GM23248 (cell line): ENCODE results near the gene PARP11. TPM values are rescaled to one million over a fixed set of nuclear protein-coding genes. Genes with fewer than 3 reads are reported as not detected.
A peak's percentile ranks its signal among the peaks of the same experiment; 100 is the strongest.

Experiments used
- DNase-seq: peaks from one replicate; pipeline ENCODE4 v3.0.0-alpha.2; 2015
- H2AFZ ChIP-seq: fragments of 200-600 bp; sonication (generic); 2 replicates; pipeline ENCODE4 v1.6.1; 2016; ENCODE audit warnings: antibody characterized with exemption
- H3F3A ChIP-seq: fragments of 200-600 bp; sonication (generic); 2 replicates; pipeline ENCODE4 v1.6.1; 2016; ENCODE audit warnings: mild to moderate bottlenecking, antibody characterized with exemption, mixed run types; ENCODE audit not compliant: insufficient read depth
- H3K27ac ChIP-seq: fragments of 200-600 bp; sonication (generic); 2 replicates; pipeline ENCODE4 v1.5.1; 2016; ENCODE audit warnings: mild to moderate bottlenecking
- H3K27me3 ChIP-seq: fragments of 200-600 bp; sonication (generic); replicated peaks from 2 replicates; pipeline ENCODE4 v1.6.1; 2016; ENCODE audit warnings: mild to moderate bottlenecking; ENCODE audit not compliant: insufficient read depth
- H3K36me3 ChIP-seq: fragments of 200-600 bp; sonication (generic); 2 replicates; pipeline ENCODE4 v1.6.1; 2016; ENCODE audit warnings: low read depth, mild to moderate bottlenecking
- H3K4me1 ChIP-seq: fragments of 200-600 bp; sonication (generic); 2 replicates; pipeline ENCODE4 v1.6.1; 2016; ENCODE audit warnings: mild to moderate bottlenecking; ENCODE audit not compliant: insufficient read depth
- H3K4me2 ChIP-seq: fragments of 200-600 bp; sonication (generic); one replicate; pipeline ENCODE4 v1.6.1; 2016; ENCODE audit warnings: mild to moderate bottlenecking; ENCODE audit not compliant: unreplicated experiment
- H3K4me3 ChIP-seq: fragments of 200-600 bp; sonication (generic); 2 replicates; pipeline ENCODE4 v1.5.1; 2016; ENCODE audit warnings: mild to moderate bottlenecking
- H3K79me2 ChIP-seq: fragments of 200-600 bp; sonication (generic); 2 replicates; pipeline ENCODE4 v1.6.1; 2016; ENCODE audit warnings: mild to moderate bottlenecking; ENCODE audit not compliant: insufficient read depth
- H3K9ac ChIP-seq: fragments of 200-600 bp; sonication (generic); 2 replicates; pipeline ENCODE4 v1.6.1; 2016; ENCODE audit warnings: mild to moderate bottlenecking
- H3K9me2 ChIP-seq: fragments of 200-600 bp; sonication (generic); 2 replicates; pipeline ENCODE4 v1.6.1; 2016; ENCODE audit warnings: mixed run types, mild to moderate bottlenecking, moderate library complexity; ENCODE audit not compliant: insufficient read depth
- H3K9me3 ChIP-seq: fragments of 200-600 bp; sonication (generic); one replicate; pipeline ENCODE4 v1.6.1; 2017; ENCODE audit warnings: low read depth
- H4K20me1 ChIP-seq: fragments of 200-600 bp; sonication (generic); 2 replicates; pipeline ENCODE4 v1.6.0; 2016; ENCODE audit not compliant: insufficient read depth
- EZH2 ChIP-seq: fragments of 200-600 bp; sonication (generic); IDR thresholded peaks from 2 replicates; pipeline ENCODE4 v1.6.1; 2018; ENCODE audit warnings: antibody characterized with exemption, mild to moderate bottlenecking; ENCODE audit not compliant: insufficient read depth, poor library complexity, severe bottlenecking
- EZH2phosphoT487 ChIP-seq: fragments of 200-600 bp; sonication (generic); IDR thresholded peaks from 2 replicates; pipeline ENCODE4 v1.6.1; 2018; ENCODE audit warnings: antibody characterized with exemption, moderate library complexity, mild to moderate bottlenecking, low read depth; ENCODE audit not compliant: insufficient read depth
- WGBS, 2 experiments: methylation state at CpG; one replicate each; pipeline ENCODE4 v1.1.6; 2015 to 2017; ENCODE audit warnings: low lambda C conversion rate in 2 of 2, low coverage in 1 of 2; ENCODE audit errors: missing lambda C conversion rate in 2 of 2; 5-methylcytosine and 5-hydroxymethylcytosine counted together
- in situ Hi-C: fragments of 300-500 bp; cut with MboI; formaldehyde crosslinking; loops from 2 replicates; pipeline ENCODE4 v1.15.0; 2020
- polyA plus RNA-seq: library from polyadenylated mRNA; unstranded; fragments of >200 nt; fragmentation: Nextera tagmentation; extraction: Ambion mirVana; gene quantifications from 2 replicates; pipeline ENCODE4 v1.2.1, GENCODE V29; 2016
- total RNA-seq: library from RNA; depleted of rRNA; stranded (reverse); fragments of >200 nt; shearing (Covaris generic); gene quantifications from 2 replicates; pipeline ENCODE4 v1.2.3, GENCODE V29; 2014

The PARP11 gene
- total and polyA plus RNA-seq, 2 experiments from 2014 or later: 2.1 to 6.2 TPM

DNA sequence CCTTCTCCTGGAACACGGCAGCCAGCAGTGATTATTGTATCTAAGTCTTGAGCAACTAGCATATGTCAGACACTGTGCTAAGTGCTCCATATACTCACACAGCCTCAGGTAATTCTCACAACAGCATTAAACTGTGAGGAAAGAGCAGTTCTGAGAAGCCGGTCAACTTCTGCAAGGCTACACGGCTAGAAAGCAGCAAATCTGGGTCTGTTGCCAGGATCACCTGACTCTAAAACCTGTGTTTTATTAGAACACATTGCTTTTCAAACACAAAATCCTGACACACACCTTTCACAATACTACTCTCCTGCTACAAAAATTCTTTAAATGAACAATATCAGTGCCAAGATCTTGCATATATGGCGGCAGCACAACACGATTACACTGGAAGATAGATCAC is 70.5 kb downstream of the PARP11 start:
- Histone ChIP-seq H3K9me2 (no peaks in the 10 kb centered on the region), H3K36me3 (no peaks in the 10 kb centered on the region), H3K79me2 (no peaks in the 10 kb centered on the region), H3K4me3 (no peak overlapping the region), H3K4me2 (no peak overlapping the region), H3F3A (peaks cover 10% of the 10 kb centered on the region), H3K4me1 (peaks cover 18% of the 10 kb centered on the region), H3K27me3 (no peaks in the 10 kb centered on the region), H3K9ac (no peak overlapping the region), H3K9me3 (no peaks in the 10 kb centered on the region), H2AFZ (no peak overlapping the region), H4K20me1 (no peaks in the 10 kb centered on the region), H3K27ac (no peak overlapping the region)
- 55 to 65% methylated on average over 5 of the region's 5 CpGs for WGBS, 2 experiments
- TF ChIP-seq EZH2phosphoT487: no peak
- no peak for TF ChIP-seq EZH2
- DNase-seq: peak; percentile 49
- in situ Hi-C loops: no loop called here

DNA sequence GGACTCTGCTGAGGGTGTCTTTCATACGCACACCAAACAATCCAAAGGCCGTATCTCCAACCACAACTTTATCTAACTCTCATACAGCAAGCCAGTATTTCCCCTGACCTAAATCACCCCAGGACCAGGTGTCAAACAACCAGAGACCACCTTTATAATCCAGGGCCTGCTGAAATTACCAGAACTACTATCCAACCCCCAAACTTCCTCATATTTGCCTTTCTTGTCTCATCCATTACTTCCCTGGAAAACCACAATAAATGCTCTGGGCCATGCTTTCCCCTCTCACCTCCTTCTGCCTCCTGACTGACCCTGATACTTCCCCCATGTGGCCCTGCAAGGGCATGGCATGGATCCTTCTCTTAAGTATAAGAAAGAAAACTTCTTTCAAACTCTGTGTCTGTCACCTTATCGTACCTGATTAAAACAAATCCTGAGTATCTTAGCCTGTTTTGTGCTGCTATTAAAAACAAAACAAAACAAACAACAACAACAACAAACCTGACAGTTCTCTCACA is 75.6 kb downstream of the PARP11 start:
- H3K4me3 ChIP-seq: no peak overlapping the region
- no peaks in the 10 kb centered on the region for H4K20me1 ChIP-seq
- no peaks in the 10 kb centered on the region for H3F3A ChIP-seq
- H3K4me1 ChIP-seq: no peaks in the 10 kb centered on the region
- TF ChIP-seq EZH2phosphoT487 (no peak), EZH2 (no peak)
- no peak overlapping the region for H3K4me2 ChIP-seq
- H2AFZ ChIP-seq: no peak overlapping the region
- in situ Hi-C loops: no loop called here
- no peaks in the 10 kb centered on the region for H3K9me2 ChIP-seq
- 74 to 77% methylated on average over 3 of the region's 3 CpGs for WGBS, 2 experiments
- no peaks in the 10 kb centered on the region for H3K9me3 ChIP-seq
- no peak overlapping the region for H3K9ac ChIP-seq
- no peaks in the 10 kb centered on the region for H3K79me2 ChIP-seq
- no peak overlapping the region for H3K27ac ChIP-seq
- no peaks in the 10 kb centered on the region for H3K27me3 ChIP-seq
- peak; percentile 6 for DNase-seq
- no peaks in the 10 kb centered on the region for H3K36me3 ChIP-seq

DNA sequence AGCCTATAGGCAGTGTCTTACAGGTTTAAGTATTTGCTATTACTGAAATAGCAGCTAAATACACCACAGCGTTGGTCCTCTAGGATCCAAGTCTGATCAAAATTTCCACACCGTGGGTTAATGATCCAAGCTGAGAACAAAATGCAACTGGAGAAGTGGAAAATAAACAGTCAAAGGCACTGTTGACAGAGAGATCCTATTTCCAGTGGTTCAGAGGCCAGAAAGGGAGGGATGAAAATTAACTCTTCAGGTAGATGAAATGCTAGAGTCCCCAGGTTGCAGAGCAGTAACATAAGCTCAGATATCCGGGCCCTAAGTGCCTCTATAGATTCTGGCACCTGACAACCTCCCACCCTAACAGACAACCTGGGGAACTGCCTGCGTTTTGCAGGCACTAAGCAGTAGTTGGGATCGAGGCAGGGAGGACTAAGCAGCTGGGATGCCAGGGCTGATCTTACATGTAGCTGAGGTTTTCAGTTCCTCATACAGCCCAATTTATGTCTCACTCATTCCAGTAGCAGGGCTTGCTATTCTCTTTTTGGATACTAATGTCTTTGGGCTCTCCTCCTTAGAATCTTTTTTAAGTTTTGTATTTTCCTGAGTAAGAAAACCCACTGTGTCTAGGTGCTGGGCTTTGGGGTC is 77.6 kb downstream of the PARP11 start:
- Histone ChIP-seq H4K20me1 (no peaks in the 10 kb centered on the region), H2AFZ (no peak overlapping the region), H3K9me3 (no peaks in the 10 kb centered on the region), H3K9me2 (no peaks in the 10 kb centered on the region), H3K4me2 (no peak overlapping the region), H3F3A (no peaks in the 10 kb centered on the region), H3K27ac (no peak overlapping the region), H3K27me3 (no peaks in the 10 kb centered on the region), H3K4me1 (no peaks in the 10 kb centered on the region), H3K36me3 (no peaks in the 10 kb centered on the region), H3K79me2 (no peaks in the 10 kb centered on the region), H3K4me3 (no peak overlapping the region), H3K9ac (no peak overlapping the region)
- 68% methylated on average over 5 of the region's 5 CpGs for WGBS, 2 experiments
- in situ Hi-C loops: no loop called here
- no peak for DNase-seq
- TF ChIP-seq EZH2phosphoT487 (no peak), EZH2 (no peak)

DNA sequence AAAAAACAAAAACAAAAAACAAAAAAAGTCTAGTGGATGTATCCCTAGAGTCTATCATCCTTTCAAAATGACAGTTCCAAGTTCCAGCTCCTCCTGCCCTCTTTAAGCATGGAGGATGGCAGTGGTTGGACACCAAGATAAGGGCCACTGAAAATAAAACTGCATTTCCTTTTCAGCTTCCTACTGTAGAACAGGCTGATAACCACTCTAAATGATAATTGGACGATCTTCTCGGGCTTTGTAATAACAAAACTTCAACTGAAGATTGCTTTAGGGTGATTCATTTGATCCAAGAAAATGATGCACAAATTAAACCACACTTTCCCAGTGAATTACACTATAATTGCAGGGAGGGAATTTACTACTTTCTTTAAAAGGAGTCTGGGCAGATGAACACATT is 78.1 kb downstream of the PARP11 start:
- H3K4me2 ChIP-seq: no peak overlapping the region
- no peaks in the 10 kb centered on the region for H3K79me2 ChIP-seq
- TF ChIP-seq EZH2 (no peak), EZH2phosphoT487 (no peak)
- no peak overlapping the region for H3K27ac ChIP-seq
- 75 to 85% methylated on average over 2 of the region's 2 CpGs for WGBS, 2 experiments
- no peaks in the 10 kb centered on the region for H4K20me1 ChIP-seq
- no peak overlapping the region for H3K9ac ChIP-seq
- no peak overlapping the region for H3K4me3 ChIP-seq
- H3K27me3 ChIP-seq: no peaks in the 10 kb centered on the region
- H3K4me1 ChIP-seq: no peaks in the 10 kb centered on the region
- H2AFZ ChIP-seq: no peak overlapping the region
- H3K9me2 ChIP-seq: no peaks in the 10 kb centered on the region
- DNase-seq: no peak
- no peaks in the 10 kb centered on the region for H3K36me3 ChIP-seq
- in situ Hi-C loops: no loop called here
- no peaks in the 10 kb centered on the region for H3K9me3 ChIP-seq
- no peaks in the 10 kb centered on the region for H3F3A ChIP-seq
